ENCODE measurements around the gene ANO9. TPM values are rescaled to one million over a fixed set of nuclear protein-coding genes. Genes with fewer than 3 reads are reported as not detected.
A peak's percentile ranks its signal among the peaks of the same experiment; 100 is the strongest.
"Not testable (repeated sequence)": the region's sequence is repeated elsewhere in the genome, so short reads cannot be mapped to it uniquely, and the experiment has no call there.

Gene ANO9
- total and polyA plus RNA-seq, 8 donors, result 5.7 to 208 (median 31.6) TPM

GRCh38 chr11:405323-405953 lies 36.4 kb downstream of the ANO9 start:
- TF ChIP-seq CTCF (IDR thresholded peaks at IDR 0.05) (no peak), POLR2A (IDR thresholded peaks at IDR 0.05) (no peak), POLR2AphosphoS5 (IDR thresholded peaks at IDR 0.05) (no peak), EP300 (IDR thresholded peaks at IDR 0.05) (no peak)
- peaks cover 16 to 31% (median 23%) of the 10 kb centered on the region in 4 donors for H3K4me1 ChIP-seq
- no peaks in the 10 kb centered on the region for H3K9me3 ChIP-seq
- intact Hi-C loops (cut with DNase I; ENCODE audit: low total_unique reads), result no loop called here
- peaks cover 0 to 9% (median under 1%) of the 10 kb centered on the region in 3 donors for H3K27me3 ChIP-seq
- DNase-seq, result peak; percentile 40 to 64
- H3K27ac ChIP-seq, result peak overlapping the region in 2 of 5 donors; percentile 71 to 80
- H3K36me3 ChIP-seq, result peaks cover 0 to 28% (median 12%) of the 10 kb centered on the region in 4 donors
- peak overlapping the region in 2 of 4 donors; percentile 52 to 66 for H3K4me3 ChIP-seq
- WGBS, 5 donors, result 38 to 65% (median 60%) methylated on average over 11 to 17 of the region's 17 CpGs

- no peak for TF ChIP-seq EP300 (IDR thresholded peaks at IDR 0.05)
- no peak for TF ChIP-seq POLR2A (IDR thresholded peaks at IDR 0.05)
- TF ChIP-seq CTCF (IDR thresholded peaks at IDR 0.05), result no peak
- no peak for TF ChIP-seq POLR2AphosphoS5 (IDR thresholded peaks at IDR 0.05)
- Histone ChIP-seq H3K27ac (no peak overlapping the region), H3K27me3 (peaks cover 0 to 16% (median 8%) of the 10 kb centered on the region in 3 donors), H3K4me3 (no peak overlapping the region), H3K9me3 (no peaks in the 10 kb centered on the region), H3K4me1 (peaks cover 16 to 32% (median 27%) of the 10 kb centered on the region in 4 donors), H3K36me3 (peaks cover 0 to 34% (median 19%) of the 10 kb centered on the region in 4 donors)
- 89 to 93% (median 91%) methylated on average over 11 to 14 of the region's 14 CpGs for WGBS, 5 donors
- no peak for DNase-seq
- intact Hi-C loops (cut with DNase I; ENCODE audit: low total_unique reads), result no loop called here
Measured at GRCh38 chr11:404551-405264, 37.1 kb downstream of the ANO9 start.

- intact Hi-C loops (cut with DNase I; ENCODE audit: low total_unique reads), result no loop called here
- Histone ChIP-seq H3K4me1 (peaks cover 16 to 32% (median 27%) of the 10 kb centered on the region in 4 donors), H3K27ac (no peak overlapping the region), H3K9me3 (no peaks in the 10 kb centered on the region), H3K36me3 (peaks cover 0 to 39% (median 20%) of the 10 kb centered on the region in 4 donors), H3K4me3 (no peak overlapping the region), H3K27me3 (peaks cover 0 to 24% (median 10%) of the 10 kb centered on the region in 3 donors)
- 88 to 93% (median 90%) methylated on average over 25 to 27 of the region's 27 CpGs for WGBS, 5 donors
- DNase-seq, result no peak
- TF ChIP-seq POLR2A (IDR thresholded peaks at IDR 0.05) (no peak), POLR2AphosphoS5 (IDR thresholded peaks at IDR 0.05) (no peak), EP300 (IDR thresholded peaks at IDR 0.05) (no peak)
Measured at GRCh38 chr11:403761-404431, 37.9 kb downstream of the ANO9 start.

GRCh38 chr11:403021-403760 lies 38.6 kb downstream of the ANO9 start:
- Histone ChIP-seq H3K4me3 (no peak overlapping the region), H3K27ac (no peak overlapping the region), H3K4me1 (peaks cover 16 to 32% (median 27%) of the 10 kb centered on the region in 4 donors), H3K36me3 (peaks cover 0 to 42% (median 22%) of the 10 kb centered on the region in 4 donors), H3K27me3 (peaks cover 0 to 27% (median 10%) of the 10 kb centered on the region in 3 donors), H3K9me3 (no peaks in the 10 kb centered on the region)
- TF ChIP-seq POLR2AphosphoS5 (IDR thresholded peaks at IDR 0.05) (no peak), EP300 (IDR thresholded peaks at IDR 0.05) (no peak)
- DNase-seq, result no peak
- 76 to 94% (median 88%) methylated on average over 22 to 55 of the region's 55 CpGs for WGBS, 5 donors
- intact Hi-C loops (cut with DNase I; ENCODE audit: low total_unique reads), result no loop called here

GRCh38 chr11:401196-401595 lies 40.6 kb downstream of the ANO9 start:
- DNase-seq; H3K9me3 ChIP-seq; intact Hi-C loops (cut with DNase I; ENCODE audit: low total_unique reads); H3K4me3 ChIP-seq; H3K27ac ChIP-seq: not testable (repeated sequence)
- H3K4me1 ChIP-seq, result peaks cover 5 to 33% (median 28%) of the 10 kb centered on the region in 4 donors
- 99% methylated on average over 12 of the region's 52 CpGs; no CpG with 5 or more reads in 4 of the 5 donors for WGBS, 5 donors
- H3K36me3 ChIP-seq, result peaks cover 0 to 54% (median 27%) of the 10 kb centered on the region in 4 donors
- H3K27me3 ChIP-seq, result peaks cover 0 to 27% (median 10%) of the 10 kb centered on the region in 3 donors

All from stomach (tissue), 9 donors.